ENCODE results near the gene SLC35A5. TPM values are rescaled to one million over a fixed set of nuclear protein-coding genes. Genes with fewer than 3 reads are reported as not detected.

Gene SLC35A5
- total RNA-seq, 2 donors from 2014 or later, result 24.3 to 33.6 TPM

GRCh38 chr3:112582244-112582874 lies 20.5 kb downstream of the SLC35A5 start:
- no peak for TF ChIP-seq CTCF (IDR thresholded peaks at IDR 0.05)

GRCh38 chr3:112583105-112583504 lies 21.3 kb downstream of the SLC35A5 start:
- H3K4me1 ChIP-seq, result no peaks in the 10 kb centered on the region
- H3K27me3 ChIP-seq, result no peaks in the 10 kb centered on the region
- intact Hi-C loops (cut with DNase I), result loop anchor here (10.0 kb wide), 1 partner anchor 402 kb away; no protein-coding TSS in a partner anchor
- no peak overlapping the region for H3K4me3 ChIP-seq
- H3K9ac ChIP-seq (ENCODE audit: low read depth in 2 of 2, low read length in 2 of 2), result no peak overlapping the region
- no peak overlapping the region for H3K27ac ChIP-seq
- DNase-seq, result no peak
- no peaks in the 10 kb centered on the region for H3K36me3 ChIP-seq
- TF ChIP-seq CTCF (IDR thresholded peaks at IDR 0.05), result no peak
- no peaks in the 10 kb centered on the region for H3K9me3 ChIP-seq

More at GRCh38 chr3:112582244-112582874, 20.5 kb downstream of the SLC35A5 start:
- no peaks in the 10 kb centered on the region for H3K27me3 ChIP-seq
- DNase-seq, result no peak
- H3K27ac ChIP-seq, result no peak overlapping the region
- no peaks in the 10 kb centered on the region for H3K9me3 ChIP-seq
- no peak overlapping the region for H3K4me3 ChIP-seq
- H3K4me1 ChIP-seq, result no peaks in the 10 kb centered on the region
- no peak overlapping the region for H3K9ac ChIP-seq (ENCODE audit: low read depth in 2 of 2, low read length in 2 of 2)
- intact Hi-C loops (cut with DNase I), result loop anchor here (10.0 kb wide), 1 partner anchor 402 kb away; no protein-coding TSS in a partner anchor
- no peaks in the 10 kb centered on the region for H3K36me3 ChIP-seq

- Histone ChIP-seq H3K4me1 (no peaks in the 10 kb centered on the region), H3K4me3 (no peak overlapping the region), H3K27me3 (no peaks in the 10 kb centered on the region), H3K9ac (ENCODE audit: low read depth in 2 of 2, low read length in 2 of 2) (no peak overlapping the region), H3K9me3 (no peaks in the 10 kb centered on the region), H3K36me3 (no peaks in the 10 kb centered on the region), H3K27ac (no peak overlapping the region)
- DNase-seq, result no peak
- TF ChIP-seq CTCF (IDR thresholded peaks at IDR 0.05), result no peak
- intact Hi-C loops (cut with DNase I), result loop anchor here (10.0 kb wide), 1 partner anchor 399 kb away; no protein-coding TSS in a partner anchor
Measured at GRCh38 chr3:112585782-112586181, 23.9 kb downstream of the SLC35A5 start.

GRCh38 chr3:112587336-112587735 lies 25.5 kb downstream of the SLC35A5 start:
- Histone ChIP-seq H3K36me3 (no peaks in the 10 kb centered on the region), H3K9me3 (no peaks in the 10 kb centered on the region), H3K9ac (ENCODE audit: low read depth in 2 of 2, low read length in 2 of 2) (no peak overlapping the region), H3K27ac (no peak overlapping the region), H3K4me1 (no peaks in the 10 kb centered on the region), H3K27me3 (no peaks in the 10 kb centered on the region), H3K4me3 (no peak overlapping the region)
- intact Hi-C loops (cut with DNase I), result loop anchor here (10.0 kb wide), 1 partner anchor 397 kb away; no protein-coding TSS in a partner anchor
- no peak for DNase-seq
- no peak for TF ChIP-seq CTCF (IDR thresholded peaks at IDR 0.05)

- Histone ChIP-seq H3K4me1 (no peaks in the 10 kb centered on the region), H3K27me3 (no peaks in the 10 kb centered on the region), H3K4me3 (no peak overlapping the region), H3K9ac (ENCODE audit: low read depth in 2 of 2, low read length in 2 of 2) (no peak overlapping the region), H3K27ac (no peak overlapping the region), H3K36me3 (no peaks in the 10 kb centered on the region), H3K9me3 (no peaks in the 10 kb centered on the region)
- DNase-seq, result no peak
- no peak for TF ChIP-seq CTCF (IDR thresholded peaks at IDR 0.05)
- intact Hi-C loops (cut with DNase I), result no loop called here
Measured at GRCh38 chr3:112593258-112593657, 31.4 kb downstream of the SLC35A5 start.
